NCI-H1930 (cell line): ENCODE data around the gene CDC42BPG.
"Not testable (repeated sequence)": the region's sequence is repeated elsewhere in the genome, so short reads cannot be mapped to it uniquely, and the experiment has no call there.

Experiments
- DNase-seq, 2 experiments: peaks; one replicate each; lab custom pipeline; 2025; lab: John Stamatoyannopoulos, UW

CDC42BPG gene

DNA sequence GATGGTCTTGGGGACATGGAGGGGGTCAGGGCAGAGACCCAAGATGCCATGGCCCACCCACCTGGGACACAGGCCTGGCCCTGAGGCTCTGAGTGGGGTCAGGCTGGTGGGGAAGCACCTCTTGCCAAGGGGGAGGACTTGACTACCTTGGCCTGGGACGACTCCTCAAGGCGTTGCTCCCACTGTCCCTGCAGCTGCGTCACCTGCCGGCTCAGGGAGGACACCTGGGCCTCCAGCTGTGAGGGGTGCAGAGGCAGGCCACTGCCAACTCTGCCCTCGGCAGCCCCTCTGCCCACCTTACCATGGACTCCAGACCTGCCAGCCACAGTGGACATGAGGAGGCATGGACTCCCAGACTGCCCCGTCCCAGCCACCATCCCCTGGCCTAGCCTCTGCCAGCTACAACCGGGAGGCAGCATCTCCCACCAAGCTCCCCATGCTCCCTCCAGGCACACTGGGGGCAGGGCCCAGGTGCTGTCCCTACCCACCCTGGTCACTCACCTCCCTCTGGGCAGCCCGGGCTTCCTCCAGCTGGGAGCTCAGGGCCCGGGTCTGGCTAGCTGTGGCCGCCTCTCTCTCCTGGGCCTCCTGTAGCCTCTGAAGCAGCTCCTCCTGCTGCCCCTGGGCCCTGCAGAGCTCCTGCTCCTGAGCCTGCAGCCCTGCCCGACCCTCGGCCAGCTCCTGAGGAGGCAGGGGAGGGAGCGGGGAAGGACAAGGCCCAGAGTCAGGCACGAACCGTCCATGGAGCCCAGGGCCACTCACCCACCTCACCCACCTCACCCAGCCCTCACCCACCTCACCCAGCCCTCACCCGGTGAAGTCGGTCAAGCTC, 8.6 kb downstream of the CDC42BPG start:
- DNase-seq = no peak

DNA sequence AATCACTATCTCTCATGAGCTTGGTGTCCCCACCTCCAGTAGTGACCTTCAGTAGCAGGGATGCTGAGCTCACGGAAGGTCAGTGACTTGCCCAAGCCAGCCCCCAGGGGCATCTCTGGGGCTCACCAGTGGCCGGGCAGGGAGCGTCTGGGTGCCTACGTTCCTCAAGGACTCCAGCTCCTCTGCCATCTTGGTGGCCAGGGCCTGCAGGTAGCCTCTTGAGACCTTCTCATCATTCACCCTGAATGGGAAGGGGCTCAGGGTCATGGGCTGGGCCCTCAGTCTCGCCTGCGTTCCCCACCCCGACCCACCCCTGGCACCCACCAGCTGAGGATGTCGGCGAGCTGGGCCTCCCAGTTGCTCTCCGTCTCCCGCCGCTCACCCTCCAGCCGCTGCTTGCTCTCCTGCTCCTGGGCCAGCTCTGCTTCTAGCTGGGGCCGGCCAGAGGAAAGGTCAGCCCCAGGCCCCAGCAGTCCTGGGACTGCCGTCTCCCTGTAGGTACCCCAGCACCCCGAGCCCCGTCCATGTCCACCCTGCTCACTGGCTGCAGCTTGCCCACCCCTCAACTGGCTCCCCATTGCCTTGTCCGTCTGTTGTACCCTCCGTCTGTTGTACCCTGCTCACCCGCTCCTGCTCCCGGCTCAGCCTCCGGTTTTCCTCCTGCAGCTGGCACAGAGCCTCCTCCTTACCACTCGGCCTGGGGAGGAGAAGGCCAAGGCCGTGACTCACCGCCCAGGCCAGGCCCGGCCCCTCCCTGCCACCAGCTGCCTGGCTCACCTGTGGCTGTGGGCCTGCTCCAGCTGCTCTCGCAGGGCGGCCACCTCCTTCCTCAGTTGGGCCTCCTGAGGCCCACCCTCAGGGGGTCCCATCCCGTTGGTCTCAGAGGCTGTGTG, 9.5 kb downstream of the CDC42BPG start:
- DNase-seq = no peak

DNA sequence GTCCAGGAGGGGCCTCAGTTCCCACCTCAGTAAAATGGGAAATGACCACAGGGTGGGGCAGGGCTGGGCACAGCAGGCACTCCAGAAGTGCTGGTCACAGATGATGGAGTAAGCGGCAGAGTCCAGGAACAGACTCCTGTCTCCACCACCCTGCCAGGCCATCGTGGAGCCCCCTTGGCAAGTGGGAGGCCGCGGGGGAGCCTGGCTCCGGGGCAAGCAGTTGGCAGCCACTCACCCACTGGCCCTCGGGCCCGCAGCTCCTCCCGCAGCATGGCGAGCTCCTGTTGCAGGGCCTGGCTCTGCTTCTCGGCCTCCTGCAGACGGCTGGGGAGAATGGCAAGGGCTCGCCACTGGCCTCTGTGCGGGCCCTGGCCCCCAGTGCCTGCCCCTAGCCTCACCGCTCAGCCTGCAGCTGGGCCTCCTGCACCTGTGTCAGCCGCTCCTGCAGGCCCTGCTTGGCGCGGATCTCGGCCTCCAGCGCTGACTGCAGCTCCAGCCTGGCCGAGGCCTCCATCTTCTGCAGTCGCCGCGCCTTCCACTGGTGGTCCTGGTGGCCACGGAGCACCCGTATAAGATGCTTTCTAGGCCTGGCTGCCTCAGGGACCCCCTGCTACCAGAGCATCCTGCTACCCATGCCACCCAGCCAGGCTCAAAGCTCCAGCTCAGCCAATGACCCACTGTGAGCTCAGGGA, 10.3 kb downstream of the CDC42BPG start:
- no peak for DNase-seq

DNA sequence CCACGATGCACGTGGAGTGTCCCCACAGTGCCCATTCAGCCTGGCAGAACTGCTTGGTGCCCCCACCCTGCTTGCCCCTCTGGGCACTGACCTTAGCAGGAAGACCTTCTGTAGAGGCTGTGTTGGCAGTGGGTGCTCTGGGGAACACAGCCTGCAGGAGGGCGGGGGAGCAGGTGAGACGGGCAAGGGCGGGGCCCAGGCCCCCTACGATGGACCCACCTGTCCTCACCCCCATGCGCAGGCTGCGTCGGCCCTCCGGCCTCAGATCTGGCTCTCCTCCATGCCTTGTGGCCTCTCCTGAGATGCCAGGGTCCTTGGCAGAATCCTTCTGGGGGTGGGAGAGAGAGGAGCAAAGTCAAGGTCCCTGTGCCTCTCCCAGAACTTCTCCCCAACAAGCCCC, 10.9 kb downstream of the CDC42BPG start:
- no peak for DNase-seq

DNA sequence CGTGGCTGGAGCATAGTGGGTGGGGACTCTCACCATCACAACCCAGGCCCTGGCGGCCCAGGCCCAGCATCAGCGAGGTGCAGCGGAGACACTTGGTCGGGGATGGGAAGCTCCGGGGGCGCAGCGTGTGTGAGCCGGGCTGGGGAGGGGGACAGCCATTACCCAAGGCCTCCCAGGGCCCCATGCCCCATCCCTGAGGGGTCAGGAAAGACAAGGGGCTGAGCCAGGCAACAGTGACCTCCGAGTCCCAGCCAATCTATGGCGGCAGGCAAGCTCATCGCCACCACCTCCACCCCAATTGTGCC, 11.3 kb downstream of the CDC42BPG start:
- no peak for DNase-seq

DNA sequence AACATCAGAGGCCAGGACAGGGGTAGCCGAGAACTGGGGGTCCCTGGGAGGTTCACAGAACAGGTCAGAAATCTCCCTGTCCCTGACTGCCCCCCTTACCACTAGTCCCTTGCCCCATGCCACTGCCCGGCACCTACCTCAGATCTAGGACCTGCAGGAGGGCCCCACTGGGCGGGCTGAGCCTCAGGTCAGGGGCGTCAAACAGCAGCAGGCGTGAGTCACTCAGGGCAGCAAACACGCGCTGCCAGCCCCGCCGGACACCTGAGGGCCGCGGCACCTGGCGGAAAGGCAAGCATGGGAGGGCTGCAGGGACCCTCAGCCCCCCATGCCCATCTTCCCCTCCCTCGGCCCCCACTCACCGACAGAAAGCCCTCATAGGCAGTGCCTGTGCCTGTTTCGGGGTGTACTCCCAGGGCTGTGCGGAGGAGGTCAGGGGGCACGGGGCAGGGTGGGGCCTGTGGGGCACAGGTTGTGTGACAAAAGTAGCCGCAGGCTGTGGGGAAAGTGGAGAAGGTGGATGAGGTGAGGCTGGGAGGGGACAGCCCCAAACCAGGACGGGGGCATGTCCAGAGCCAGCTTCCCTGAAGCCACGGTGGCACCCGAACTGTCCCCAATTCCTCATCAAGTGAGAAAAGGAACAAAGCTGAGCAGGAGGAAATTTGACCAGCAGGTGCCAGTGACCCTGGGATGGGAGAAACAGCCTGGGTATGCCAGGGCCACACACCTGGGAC, 11.8 kb downstream of the CDC42BPG start:
- no peak for DNase-seq

DNA sequence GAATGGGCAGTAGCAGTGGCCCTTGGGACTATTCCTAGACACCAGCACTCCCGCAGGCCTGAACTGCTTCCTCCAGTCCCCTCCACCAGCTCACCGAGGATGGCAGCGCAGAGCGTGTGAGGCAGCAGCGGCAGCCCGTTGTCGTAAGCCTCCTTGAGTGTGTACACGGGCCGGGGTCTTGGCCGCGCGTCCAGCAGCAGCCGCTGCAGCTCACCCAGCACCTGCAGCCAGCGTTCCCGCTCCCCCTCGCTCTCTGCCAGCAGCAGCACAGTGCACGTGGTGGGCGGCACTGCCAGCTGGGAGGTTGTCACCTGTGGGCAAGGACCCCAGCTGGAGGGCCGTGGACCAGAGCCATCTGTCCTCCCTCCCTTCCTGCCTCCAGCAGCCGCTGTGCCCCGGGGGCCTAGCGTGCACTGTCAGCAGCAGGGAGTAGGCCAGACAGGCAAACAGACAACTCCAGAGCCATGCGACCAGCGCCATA, 13.0 kb downstream of the CDC42BPG start:
- no peak for DNase-seq

DNA sequence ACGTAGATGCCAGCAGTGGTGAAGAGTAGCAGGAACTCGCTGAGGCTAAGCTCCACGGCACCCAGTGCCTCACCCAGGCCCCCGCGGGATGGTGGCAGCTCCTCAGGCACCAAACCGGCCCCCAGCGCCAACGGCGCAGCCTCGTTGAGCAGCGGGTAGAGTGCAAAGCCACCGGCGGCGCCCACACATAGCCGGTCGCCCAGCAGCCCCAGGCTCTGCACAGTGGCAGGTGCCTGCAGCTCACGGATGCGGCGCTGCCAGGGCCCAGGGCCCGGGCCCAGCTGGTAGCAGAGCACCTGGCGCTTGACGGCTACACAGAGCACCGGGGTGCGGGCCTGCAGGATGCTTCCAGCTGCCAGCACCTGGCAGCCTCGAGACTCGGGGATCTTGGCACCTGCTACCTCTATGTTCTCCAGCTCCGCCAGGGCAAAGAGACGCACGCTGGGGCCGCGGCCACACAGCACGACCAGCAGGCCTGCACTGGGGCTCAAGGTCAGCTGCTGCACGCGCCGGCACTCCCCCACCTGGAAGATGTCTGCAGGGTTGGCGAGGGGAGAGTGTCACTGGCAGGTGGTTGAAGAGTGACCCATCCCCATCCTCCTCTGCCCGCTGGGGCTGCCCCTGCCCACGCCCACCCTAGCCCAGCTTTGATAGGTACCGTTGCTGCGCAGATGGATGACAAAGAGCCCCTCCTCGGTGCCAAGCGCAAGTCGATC, 14.8 kb downstream of the CDC42BPG start:
- DNase-seq = no peak

DNA sequence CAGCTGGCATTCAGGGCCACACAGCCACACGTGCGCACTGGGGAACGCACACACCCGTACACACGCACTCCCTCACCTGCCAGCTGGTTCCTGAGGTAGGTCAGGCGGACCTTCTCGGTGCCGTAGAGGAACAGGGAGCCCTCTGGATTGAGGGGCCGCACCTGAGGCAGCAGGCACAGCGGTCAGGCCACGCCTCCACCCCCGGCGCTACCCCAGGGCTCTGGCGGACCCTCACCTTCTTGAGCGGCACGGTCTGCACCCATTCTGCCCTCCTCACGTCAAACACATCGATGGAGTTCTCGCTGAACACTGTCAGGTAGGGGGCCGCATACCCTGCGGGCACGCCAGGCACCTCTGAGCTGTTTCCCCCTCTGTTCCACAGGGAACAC, 17.0 kb downstream of the CDC42BPG start:
- no peak for DNase-seq

DNA sequence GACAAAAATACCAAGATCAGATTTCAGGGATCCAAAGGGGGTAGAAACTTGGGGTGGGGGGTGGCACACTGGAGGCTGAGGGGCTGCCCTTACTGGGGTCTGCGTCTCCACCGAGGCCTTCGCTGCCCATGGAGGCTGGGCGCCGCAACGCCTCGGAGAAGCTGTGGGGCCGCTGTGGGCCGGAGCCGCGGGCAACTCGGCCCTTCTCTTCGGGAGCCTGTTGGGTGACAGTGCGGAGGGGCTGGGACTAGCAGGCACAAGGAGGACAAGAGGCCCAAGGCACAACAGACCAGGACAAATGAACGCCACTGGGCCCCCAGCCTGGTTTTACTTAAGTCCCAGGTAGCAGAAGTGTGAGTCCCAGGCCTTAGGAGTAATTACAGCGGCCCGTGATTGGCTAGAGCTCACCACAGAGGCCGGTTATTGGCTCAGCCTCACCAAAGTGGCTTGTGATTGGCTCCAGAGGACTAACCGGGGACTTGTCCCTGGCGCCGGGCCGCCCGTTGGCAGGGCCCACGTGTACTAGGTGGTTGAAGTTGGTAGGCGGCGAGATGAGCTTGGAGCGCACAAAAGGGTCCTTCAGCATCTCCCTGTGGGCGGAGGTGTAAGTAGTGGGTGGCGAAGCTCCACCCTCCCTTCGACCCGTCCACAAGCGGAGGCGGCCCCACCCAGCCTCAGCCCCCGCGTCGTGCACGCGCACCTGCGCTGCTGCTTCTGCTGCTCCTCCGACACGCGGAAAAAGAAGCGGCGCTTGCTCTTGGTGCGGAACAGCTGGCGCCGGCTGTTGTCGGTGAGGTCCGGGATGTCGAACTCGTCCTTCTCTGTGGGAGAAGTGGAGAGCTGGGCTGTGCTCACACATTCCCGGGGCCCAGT, 17.6 kb downstream of the CDC42BPG start:
- DNase-seq = no peak

DNA sequence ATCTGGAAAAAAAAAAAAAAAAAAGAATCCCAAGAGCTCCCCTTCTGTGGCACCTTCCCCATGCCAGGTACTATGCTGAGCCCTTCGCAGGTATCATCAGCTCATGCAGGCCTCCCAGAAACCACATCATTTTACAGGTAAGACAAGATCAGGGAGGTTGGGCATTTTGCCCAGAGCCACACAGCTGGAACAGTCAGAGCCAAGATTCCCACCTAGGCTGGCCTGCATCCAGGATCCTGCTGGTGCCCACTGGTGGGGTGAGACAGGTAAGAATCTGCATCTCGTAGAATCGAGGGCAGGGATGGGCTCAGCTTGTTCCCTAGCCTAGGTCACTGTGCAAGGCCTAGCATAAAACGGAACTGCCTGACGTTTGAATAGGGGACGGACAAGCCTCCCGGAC, 18.4 kb downstream of the CDC42BPG start:
- no peak for DNase-seq

DNA sequence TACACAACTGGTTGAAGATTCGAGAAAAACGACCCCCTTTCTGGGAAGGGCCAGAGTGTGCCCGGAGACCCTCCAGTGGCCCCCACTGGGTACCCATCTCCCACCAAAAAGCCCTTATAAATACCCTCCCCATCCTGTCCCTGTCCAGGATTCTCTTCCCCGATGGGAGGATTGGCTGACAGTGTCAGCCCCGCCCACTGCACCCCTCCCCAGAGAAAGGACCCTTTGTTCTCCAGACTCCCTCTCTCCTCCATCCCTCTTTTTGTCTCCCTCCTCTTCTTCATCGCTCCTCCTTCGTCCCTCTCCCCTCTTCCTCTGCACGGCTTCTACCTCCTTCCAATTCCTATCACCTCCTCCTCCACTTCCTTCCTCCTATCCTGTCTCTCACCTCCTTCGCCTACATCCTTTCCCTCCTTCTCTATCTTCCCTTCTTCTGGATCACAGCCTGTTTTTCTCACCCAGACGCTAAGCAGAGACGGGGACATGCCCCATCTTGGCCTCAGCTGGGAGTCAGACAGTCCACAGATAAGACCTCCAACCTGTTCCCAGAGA, 20.8 kb downstream of the CDC42BPG start:
- no peak for DNase-seq

DNA sequence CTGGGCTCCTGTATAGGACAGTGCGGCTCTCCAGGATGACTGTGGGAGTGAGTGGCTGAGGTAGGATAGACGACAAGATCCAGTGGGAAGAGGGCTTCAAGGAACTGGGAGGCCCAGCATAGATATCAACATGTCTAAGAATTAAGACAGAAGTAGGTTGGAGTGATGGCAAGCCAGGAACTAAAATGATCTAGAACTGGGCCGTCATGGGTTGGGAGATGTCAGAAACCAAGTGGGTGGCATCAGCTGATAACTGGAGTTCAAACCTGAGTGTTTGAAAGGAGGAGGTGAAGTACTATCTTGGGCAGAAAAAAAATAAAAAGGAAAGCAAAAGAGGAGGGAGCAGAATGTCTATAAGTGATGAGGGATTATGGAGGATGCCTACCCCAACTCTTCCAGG, 27.0 kb downstream of the CDC42BPG start:
- DNase-seq = no peak

DNA sequence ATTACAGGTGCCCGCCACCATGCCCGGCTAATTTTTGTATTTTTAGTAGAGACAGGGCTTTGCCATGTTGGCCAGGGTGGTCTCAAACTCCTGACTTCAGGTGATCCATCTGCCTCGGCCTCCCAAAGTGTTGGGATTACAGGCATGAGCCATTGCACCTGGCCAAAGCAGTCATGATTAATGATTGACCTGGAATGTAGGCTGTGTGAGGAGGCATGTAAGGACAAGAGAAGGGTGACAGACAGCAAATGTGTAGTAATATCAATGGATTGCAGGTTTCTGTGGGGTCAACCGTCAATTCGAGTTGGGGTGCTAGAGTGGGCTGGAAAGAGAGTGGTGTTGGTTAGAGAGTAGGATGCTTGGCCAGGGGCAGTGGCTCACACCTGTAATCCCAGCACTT, 29.0 kb downstream of the CDC42BPG start:
- DNase-seq = not testable (repeated sequence)

DNA sequence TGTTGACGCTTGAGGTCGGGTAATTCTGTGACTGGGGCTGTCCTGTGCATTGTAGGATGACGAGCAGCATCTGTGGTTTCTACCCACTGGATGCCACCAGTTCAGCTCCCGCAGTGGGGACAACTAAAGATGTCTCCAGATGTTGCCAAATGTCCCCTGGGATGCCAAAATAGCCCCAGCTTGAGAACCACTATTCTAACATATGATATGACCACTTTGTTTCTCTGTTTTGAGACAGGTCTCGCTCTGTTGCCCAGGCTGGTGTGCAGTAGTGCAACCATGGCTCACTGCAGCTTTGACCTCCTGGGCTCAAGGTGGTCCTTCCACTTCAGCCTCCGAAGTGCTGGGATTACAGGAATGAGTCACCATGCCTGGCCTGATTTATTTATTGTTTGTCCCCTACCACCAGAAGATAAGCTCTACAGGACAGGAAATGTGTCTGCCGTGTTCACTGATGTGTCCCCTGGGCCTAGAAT, 29.7 kb downstream of the CDC42BPG start:
- no peak for DNase-seq

DNA sequence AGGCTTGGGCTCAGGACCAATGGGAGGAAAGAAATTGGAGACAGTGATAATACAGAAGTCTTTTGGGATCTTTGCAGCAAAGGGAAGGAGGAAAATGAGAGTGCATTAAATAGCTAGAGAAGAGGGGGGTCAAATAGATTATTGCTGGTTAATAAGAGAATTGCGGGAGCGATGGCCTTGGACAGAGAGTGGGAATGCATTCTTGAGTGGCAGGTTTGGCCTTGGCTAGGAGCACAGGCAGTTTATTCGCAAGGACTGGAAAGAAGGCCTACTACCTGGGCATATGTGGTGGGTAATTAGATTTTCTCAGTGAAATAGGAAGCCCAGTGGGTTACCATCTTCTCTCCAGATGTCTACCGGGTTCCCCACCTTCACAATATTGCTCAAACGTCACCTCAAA, 30.6 kb downstream of the CDC42BPG start:
- DNase-seq = no peak

DNA sequence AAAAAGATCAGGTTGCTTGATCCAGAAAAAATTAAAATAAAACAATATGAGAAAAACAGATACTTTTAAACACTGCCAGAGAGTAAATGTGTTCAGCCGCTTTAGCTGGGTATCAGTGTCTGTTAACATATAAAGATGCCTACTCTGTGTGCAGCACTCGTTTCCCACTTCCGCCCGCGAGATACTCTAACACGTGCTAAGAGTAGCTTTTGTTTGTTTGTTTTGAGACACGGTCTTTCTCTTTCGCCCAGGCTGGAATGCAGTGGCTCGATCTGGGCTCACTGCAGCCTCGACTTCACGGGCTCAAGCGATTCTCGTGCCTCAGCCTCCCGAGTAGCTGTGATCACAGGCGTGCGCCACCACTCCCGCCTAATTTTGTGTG, 33.6 kb downstream of the CDC42BPG start:
- DNase-seq = no peak

DNA sequence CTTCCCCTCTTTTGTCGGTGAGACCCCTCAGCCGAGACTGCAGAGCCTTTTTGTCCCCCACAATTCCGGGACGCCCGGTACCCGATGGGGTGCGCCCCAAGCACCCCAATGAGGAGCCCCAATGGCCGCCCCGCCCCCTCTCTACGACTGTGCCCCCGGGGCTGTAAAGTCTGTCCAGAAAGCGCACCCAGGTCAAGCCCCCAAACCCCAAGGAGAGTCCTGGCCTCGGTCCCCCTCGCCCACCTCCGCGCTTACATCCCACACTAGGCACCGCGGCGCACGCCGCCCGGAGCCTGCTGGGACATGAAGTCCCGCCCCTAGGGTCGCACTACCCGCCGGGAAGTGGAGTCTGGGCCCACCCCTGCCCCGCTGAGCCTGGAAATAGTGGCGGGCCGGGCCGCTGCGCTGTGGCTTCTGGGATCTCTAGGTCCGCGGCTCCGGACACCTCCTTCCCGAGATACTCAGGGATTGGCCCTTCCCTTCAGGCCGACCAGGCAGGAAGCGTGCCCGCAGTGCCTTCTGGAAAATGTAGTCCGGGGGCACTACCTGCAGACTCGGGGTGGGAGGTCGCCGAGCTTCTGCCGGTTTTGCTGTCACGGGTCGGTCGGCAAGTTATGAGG, 34.1 kb downstream of the CDC42BPG start, which contains the start of gene MEN1:
MEN1 (minus strand) TSS at position 281 of the 620 bp plus-strand sequence. CDS start 442 bp downstream, outside the sequence.
- peak; percentile 94 to 96 for DNase-seq

DNA sequence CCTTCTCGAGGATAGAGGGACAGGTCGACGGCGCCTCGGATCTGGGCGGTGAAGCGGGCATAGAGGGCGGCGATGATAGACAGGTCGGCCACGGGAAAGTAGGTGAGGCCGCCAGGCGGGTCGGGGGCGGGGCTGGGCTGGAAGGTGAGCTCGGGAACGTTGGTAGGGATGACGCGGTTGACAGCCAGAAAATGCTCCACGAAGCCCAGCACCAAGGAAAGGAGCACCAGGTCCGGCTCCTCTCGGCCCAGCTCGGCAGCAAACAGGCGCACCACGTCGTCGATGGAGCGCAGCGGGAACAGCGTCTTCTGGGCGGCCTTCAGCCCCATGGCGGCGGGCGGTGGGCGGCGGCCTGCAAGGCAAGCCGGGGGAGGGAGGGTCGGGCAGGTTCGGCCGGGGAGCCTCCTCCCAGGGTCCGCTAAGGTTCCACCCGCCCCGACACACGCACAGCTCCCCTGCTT, 34.6 kb downstream of the CDC42BPG start:
- no peak for DNase-seq
